ENCODE data around the gene CTH.
A peak's percentile ranks its signal among the peaks of the same experiment; 100 is the strongest.
"Not testable (repeated sequence)": the region's sequence is repeated elsewhere in the genome, so short reads cannot be mapped to it uniquely, and the experiment has no call there.

CTH gene

DNA sequence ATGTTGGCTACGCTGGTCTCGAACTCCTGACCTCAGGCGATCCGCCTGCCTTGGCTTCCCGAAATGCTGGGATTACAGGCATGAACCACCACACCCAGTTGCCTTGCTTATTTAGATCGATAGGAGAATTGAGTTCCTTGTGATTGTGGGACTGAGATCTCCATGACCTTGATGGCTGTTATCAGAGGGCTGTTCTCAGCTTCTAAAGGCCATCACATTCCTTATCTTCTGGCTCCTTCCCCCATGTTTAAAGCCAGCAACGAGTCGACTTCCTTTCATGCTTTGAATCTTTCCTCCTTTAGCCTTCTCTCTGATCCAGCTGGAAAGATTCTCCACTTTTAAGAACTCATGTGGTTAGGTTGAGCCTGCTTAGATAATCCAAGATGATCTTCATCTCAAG, 38.0 kb downstream of the CTH start:
- no peak for DNase-seq (ENCODE audit: extremely low read depth in 1 of 2, low read depth in 1 of 2)

DNA sequence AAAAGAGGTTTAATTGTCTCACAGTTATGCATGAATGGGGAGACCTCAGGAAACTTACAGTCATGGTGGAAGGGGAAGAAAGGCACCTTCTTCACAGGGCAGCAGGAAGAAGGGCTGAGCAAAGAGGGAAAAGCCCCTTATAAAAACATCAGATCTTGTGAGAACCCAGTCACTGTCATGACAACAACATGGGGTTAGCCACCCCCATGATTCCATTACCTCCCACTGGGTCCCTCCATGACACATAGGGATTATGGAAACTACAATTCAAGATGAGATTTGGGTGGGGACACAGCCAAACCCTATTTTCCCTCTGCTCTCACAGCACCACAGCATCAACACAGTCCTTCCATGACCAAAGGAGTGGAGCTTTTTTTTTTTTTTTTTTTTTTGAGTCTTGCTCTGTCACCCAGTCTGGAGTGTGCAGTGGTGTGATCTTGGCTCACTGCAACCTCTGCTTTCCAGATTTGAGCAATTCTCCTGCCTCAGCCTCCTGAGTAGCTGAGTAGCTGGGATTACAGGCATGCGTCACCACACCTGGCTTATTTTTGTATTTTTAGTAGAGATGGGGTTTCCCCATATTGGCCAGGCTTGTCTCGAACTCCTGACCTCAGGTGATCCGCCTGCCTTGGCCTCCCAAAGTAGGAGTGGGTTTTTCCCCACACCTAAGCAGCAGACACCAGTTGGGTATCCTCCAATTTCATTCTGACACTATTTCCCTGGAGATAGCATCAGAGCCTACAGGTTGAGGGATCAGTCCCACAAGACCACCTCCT, 41.3 kb downstream of the CTH start:
- DNase-seq (ENCODE audit: extremely low read depth in 1 of 2, low read depth in 1 of 2): peak in 1 of 2 donors; percentile 14

GRCh38 chr1:70455291-70455690, 44.2 kb downstream of the CTH start:
- DNase-seq (ENCODE audit: extremely low read depth in 1 of 2, low read depth in 1 of 2): no peak

- DNase-seq (ENCODE audit: extremely low read depth in 1 of 2, low read depth in 1 of 2): no peak
These were observed 47.1 kb downstream of the CTH start for GRCh38 chr1:70458131-70458530.

DNA sequence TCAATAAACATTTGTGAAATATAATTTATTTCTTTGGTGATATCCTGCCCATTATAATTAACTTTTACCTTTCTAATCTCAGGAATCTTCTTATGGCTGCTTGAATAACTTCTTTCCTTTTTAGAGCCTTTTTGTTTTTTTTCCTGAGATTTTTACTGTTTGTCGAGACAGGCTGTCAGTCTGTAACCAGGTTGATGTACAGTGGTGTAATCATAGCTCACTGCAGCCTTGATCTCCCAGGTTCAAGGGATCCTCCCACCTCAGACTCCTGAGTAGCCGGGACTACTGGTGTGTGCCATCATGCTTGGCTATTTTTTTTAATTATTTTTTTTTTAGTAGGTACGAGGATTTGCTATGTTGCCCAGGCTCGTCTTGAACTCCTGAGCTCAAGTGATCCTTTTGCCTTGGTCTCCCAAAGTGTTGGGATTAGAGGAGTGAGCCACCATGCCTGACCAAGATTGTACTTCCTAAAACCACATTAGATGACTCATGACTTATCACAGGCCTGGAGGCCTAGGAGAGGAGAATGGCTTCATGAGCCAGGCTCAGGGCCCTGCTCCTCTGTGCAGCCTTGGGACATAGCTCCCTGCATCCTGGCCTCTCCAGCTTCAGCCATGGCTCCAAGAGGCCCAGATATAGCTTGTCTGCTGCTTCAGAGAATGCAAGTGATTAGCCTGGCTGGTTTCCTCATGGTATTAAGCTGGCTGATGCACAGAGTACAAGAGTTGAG, 48.6 kb downstream of the CTH start:
- no peak for DNase-seq (ENCODE audit: extremely low read depth in 1 of 2, low read depth in 1 of 2)

DNA sequence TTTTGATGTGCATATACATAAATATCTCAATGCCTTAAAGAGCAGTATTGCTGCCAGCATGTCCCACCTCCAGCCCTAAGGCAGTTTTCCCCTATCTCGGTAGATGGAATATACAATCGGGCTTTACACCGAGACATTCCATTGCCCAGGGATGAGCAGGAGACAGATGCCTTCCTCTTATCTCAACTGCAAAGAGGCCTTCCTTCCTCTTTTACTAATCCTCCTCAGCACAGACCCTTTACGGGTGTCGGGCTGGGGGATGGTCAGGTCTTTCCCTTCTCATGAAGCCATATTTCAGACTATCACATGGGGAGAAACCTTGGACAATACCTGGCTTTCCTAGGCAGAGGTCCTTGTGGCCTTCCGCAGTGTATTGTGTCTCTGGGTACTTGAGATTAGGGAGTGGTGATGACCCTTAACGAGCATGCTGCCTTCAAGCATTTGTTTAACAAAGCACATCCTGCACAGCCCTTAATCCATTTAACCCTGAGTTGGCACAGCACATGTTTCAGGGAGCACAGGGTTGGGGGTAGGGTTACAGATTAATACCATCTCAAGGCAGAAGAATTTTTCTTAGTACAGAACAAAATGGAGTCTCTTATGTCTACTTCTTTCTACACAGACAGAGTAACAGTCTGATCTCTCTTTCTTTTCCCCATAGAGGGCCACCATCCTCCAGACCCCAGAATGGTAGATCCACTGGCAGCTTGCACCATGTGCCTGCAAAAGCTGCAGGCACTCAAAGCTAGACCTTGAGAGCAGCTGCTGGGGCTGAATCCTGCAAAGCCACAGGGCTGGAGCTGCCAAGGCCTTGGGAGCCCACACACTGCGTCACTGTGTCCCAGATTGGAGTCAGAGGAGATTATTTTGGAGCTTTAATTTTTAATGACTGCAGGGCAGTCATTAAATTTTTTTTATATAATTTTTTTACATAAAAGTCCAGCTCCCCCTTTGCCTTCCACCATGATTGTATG, 50.0 kb downstream of the CTH start:
- not testable (repeated sequence) for DNase-seq (ENCODE audit: extremely low read depth in 1 of 2, low read depth in 1 of 2)

DNA sequence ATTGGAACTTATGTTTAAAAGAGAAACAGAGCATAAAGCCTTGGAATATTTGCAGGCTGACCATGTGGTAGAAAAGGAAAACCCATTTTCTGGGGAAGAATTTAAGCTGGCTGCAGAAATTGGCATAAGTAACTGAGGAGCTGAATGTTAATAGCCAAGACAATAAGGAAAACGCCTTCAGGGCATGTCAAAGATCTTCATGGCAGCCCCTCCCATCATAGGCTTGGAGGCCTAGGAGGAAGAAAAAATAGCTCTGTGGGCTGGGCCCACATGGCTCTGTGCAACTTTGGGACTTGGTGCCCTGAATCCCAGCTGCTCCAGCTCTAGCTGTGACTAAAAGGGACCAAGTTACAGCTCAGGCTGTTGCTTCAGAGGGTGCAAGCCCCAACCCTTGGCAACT, 51.5 kb downstream of the CTH start:
- no peak for DNase-seq (ENCODE audit: extremely low read depth in 1 of 2, low read depth in 1 of 2)

DNA sequence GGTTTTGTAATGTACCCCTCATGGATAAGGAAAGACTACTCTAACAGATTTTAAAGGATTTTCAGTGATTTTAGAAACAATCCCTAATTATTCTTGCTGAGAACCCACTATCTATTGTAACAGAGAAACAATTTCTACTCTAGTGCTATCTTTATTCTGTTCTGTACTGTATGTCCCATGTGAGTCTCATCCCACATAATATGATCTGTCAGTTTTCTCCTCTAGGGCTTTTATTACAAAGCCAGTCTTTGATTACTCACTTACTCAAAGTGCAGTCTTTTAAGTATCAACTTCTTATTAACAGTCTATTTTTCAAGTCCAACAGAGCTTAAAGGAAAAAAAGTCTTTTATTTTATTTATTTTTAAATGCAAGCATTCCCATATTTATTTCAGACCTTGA, 54.8 kb downstream of the CTH start:
- no peak for DNase-seq (ENCODE audit: extremely low read depth in 1 of 2, low read depth in 1 of 2)

DNA sequence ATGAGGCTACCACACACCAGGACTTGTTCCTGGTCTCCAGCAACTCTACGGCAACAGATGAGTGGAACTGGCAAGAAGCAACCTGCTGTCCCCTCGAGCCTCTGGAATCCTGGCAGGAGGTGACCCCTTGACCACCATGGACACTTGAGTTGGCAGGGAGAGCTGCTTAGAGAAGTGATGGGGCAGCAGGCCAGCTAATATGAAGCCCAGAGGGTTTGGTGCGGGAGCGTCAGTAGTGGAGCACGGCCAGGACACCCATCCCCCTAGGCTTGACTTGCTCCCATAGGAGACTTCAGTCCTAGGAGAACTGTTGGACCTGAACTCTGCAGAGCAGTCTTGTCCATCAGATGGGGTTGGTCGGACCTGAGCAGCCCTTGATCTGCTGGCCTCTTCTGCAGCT, 56.5 kb downstream of the CTH start:
- DNase-seq (ENCODE audit: extremely low read depth in 1 of 2, low read depth in 1 of 2): no peak

- DNase-seq (ENCODE audit: extremely low read depth in 1 of 2, low read depth in 1 of 2): no peak
These were observed 57.1 kb downstream of the CTH start for GRCh38 chr1:70468180-70468579.

GRCh38 chr1:70469184-70469583, 58.1 kb downstream of the CTH start:
- not testable (repeated sequence) for DNase-seq (ENCODE audit: extremely low read depth in 1 of 2, low read depth in 1 of 2)

- no peak for DNase-seq (ENCODE audit: extremely low read depth in 1 of 2, low read depth in 1 of 2)
These were observed 64.0 kb downstream of the CTH start for GRCh38 chr1:70475023-70475422.

DNA sequence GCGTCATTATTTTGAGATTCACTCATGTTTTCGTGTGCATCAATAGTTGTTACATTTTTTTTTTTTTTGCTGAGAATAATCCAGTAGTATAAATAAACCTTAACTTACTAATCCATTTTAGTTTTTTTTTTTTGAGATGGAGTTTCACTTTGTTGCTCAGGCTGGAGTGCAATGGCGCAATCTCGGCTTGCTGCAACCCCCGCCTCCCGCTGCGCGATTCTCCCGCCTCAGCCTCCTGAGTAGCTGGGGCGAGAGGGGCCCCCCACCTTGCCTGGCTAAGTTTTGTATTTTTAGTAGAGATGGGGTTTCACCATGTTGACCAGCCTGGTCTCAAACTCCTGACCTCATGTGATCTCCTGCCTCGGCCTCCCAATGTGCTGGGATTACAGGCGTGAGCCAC, 66.0 kb downstream of the CTH start:
- no peak for DNase-seq (ENCODE audit: extremely low read depth in 1 of 2, low read depth in 1 of 2)

DNA sequence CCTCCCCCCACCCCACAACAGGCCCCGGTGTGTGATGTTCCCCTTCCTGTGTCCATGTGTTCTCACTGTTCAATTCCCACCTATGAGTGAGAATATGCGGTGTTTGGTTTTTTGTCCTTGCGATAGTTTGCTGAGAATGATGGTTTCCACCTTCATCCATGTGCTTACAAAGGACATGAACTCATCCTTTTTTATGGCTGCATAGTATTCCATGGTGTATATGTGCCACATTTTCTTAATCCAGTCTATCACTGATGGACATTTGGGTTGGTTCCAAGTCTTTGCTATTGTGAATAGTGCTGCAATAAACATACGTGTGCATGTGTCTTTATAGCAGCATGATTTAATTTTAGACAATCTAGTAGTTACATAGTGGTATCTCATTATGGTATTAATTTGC, 66.8 kb downstream of the CTH start:
- DNase-seq (ENCODE audit: extremely low read depth in 1 of 2, low read depth in 1 of 2): not testable (repeated sequence)

- DNase-seq (ENCODE audit: extremely low read depth in 1 of 2, low read depth in 1 of 2): no peak
These were observed 72.3 kb downstream of the CTH start for GRCh38 chr1:70483342-70483741.

GRCh38 chr1:70485624-70486023, 74.6 kb downstream of the CTH start:
- no peak for DNase-seq (ENCODE audit: extremely low read depth in 1 of 2, low read depth in 1 of 2)

- DNase-seq (ENCODE audit: extremely low read depth in 1 of 2, low read depth in 1 of 2): no peak
These were observed 75.8 kb downstream of the CTH start for GRCh38 chr1:70486676-70487458.

- DNase-seq (ENCODE audit: extremely low read depth in 1 of 2, low read depth in 1 of 2): no peak
These were observed 76.4 kb downstream of the CTH start for GRCh38 chr1:70487459-70487815.

- no peak for DNase-seq (ENCODE audit: extremely low read depth in 1 of 2, low read depth in 1 of 2)
These were observed 77.0 kb downstream of the CTH start for GRCh38 chr1:70487910-70488665.
